IgD-negative memory B cell (primary cell): ENCODE data around the gene OAT. TPM values are rescaled to one million over a fixed set of nuclear protein-coding genes. Genes with fewer than 3 reads are reported as not detected.

Experiments used
- H3K27ac Mint-ChIP-seq, 3 donors: one replicate each; pipeline ENCODE4 v1.8.0; 2020 to 2022; ENCODE audit warnings: mild to moderate bottlenecking in 3 of 3, mixed read lengths in 3 of 3, moderate library complexity in 1 of 3
- H3K27me3 Mint-ChIP-seq: one replicate; pipeline ENCODE4 v1.8.0; 2021; ENCODE audit warnings: mixed read lengths
- H3K36me3 Mint-ChIP-seq: one replicate; pipeline ENCODE4 v1.8.0; 2020; ENCODE audit warnings: mild to moderate bottlenecking, mixed read lengths
- H3K4me1 Mint-ChIP-seq, 3 donors: one replicate each; pipeline ENCODE4 v1.8.0; 2020 to 2022; ENCODE audit warnings: mixed read lengths in 3 of 3, mild to moderate bottlenecking in 1 of 3
- H3K4me3 Mint-ChIP-seq, 4 donors: one replicate each; pipeline ENCODE4 v1.8.0; 2020 to 2022; ENCODE audit warnings: mild to moderate bottlenecking in 4 of 4, mixed read lengths in 4 of 4, moderate library complexity in 3 of 4
- H3K9me3 Mint-ChIP-seq, 3 donors: one replicate each; pipeline ENCODE4 v1.8.0; 2020 to 2021; ENCODE audit warnings: mixed read lengths in 3 of 3, mild to moderate bottlenecking in 1 of 3
- polyA plus RNA-seq: library from polyadenylated mRNA; unstranded; fragments of 300-500 nt; fragmentation: Illumina TruSeq; gene quantifications from one replicate; pipeline ENCODE4 v1.2.3, GENCODE V29; 2021

Gene OAT
- polyA plus RNA-seq, result 46.4 TPM

- peaks cover 7 to 15% (median 8%) of the 10 kb centered on the region in 3 donors for H3K4me1 Mint-ChIP-seq
- no peaks in the 10 kb centered on the region for H3K36me3 Mint-ChIP-seq
- H3K27me3 Mint-ChIP-seq, result peaks cover 12% of the 10 kb centered on the region
- H3K9me3 Mint-ChIP-seq, result no peaks in the 10 kb centered on the region
- peak within 1 kb of the TSS; percentile 83 to 94 (median 93) for H3K4me3 Mint-ChIP-seq
- peak within 1 kb of the TSS; percentile 53 to 92 (median 90) for H3K27ac Mint-ChIP-seq
Measured at GRCh38 chr10:124418726-124419501, at the start of gene OAT. OAT (minus strand) TSS chr10:124418923; CDS start chr10:124412171, 6,752 bp downstream.

GRCh38 chr10:124467165-124467564 lies 48.4 kb upstream of the OAT start:
- no peak overlapping the region for H3K27ac Mint-ChIP-seq

GRCh38 chr10:124465777-124466488 lies 47.2 kb upstream of the OAT start:
- H3K9me3 Mint-ChIP-seq, result no peaks in the 10 kb centered on the region
- H3K36me3 Mint-ChIP-seq, result peaks cover 8% of the 10 kb centered on the region
- peak overlapping the region; percentile 63 to 84 (median 78) for H3K4me3 Mint-ChIP-seq
- H3K27me3 Mint-ChIP-seq, result no peaks in the 10 kb centered on the region
- peaks cover 23 to 30% (median 25%) of the 10 kb centered on the region in 3 donors for H3K4me1 Mint-ChIP-seq
- peak overlapping the region; percentile 85 to 94 (median 92) for H3K27ac Mint-ChIP-seq

More at GRCh38 chr10:124467165-124467564, 48.4 kb upstream of the OAT start:
- Mint-ChIP-seq H3K27me3 (no peaks in the 10 kb centered on the region), H3K4me3 (no peak overlapping the region), H3K9me3 (no peaks in the 10 kb centered on the region), H3K4me1 (peaks cover 22 to 27% (median 23%) of the 10 kb centered on the region in 3 donors), H3K36me3 (peaks cover 6% of the 10 kb centered on the region)

GRCh38 chr10:124465003-124465776 lies 46.5 kb upstream of the OAT start:
- Mint-ChIP-seq H3K27ac (peak overlapping the region; percentile 85 to 94 (median 92)), H3K4me1 (peaks cover 25 to 30% (median 26%) of the 10 kb centered on the region in 3 donors), H3K36me3 (peaks cover 8% of the 10 kb centered on the region), H3K27me3 (no peaks in the 10 kb centered on the region), H3K4me3 (peak overlapping the region; percentile 63 to 84 (median 78)), H3K9me3 (no peaks in the 10 kb centered on the region)

- Mint-ChIP-seq H3K4me1 (peaks cover 22 to 28% (median 26%) of the 10 kb centered on the region in 3 donors), H3K27ac (peak overlapping the region; percentile 85 to 94 (median 92)), H3K4me3 (peak overlapping the region in 3 of 4 donors; percentile 55 to 84 (median 82)), H3K27me3 (peaks cover 1% of the 10 kb centered on the region), H3K36me3 (peaks cover 5% of the 10 kb centered on the region), H3K9me3 (no peaks in the 10 kb centered on the region)
Measured at GRCh38 chr10:124464028-124464965, 45.6 kb upstream of the OAT start.

- peak overlapping the region; percentile 47 to 93 (median 92) for H3K4me3 Mint-ChIP-seq
- H3K27me3 Mint-ChIP-seq, result peaks cover 3% of the 10 kb centered on the region
- peaks cover 22 to 28% (median 26%) of the 10 kb centered on the region in 3 donors for H3K4me1 Mint-ChIP-seq
- peaks cover 3% of the 10 kb centered on the region for H3K36me3 Mint-ChIP-seq
- no peaks in the 10 kb centered on the region for H3K9me3 Mint-ChIP-seq
- peak overlapping the region in 2 of 3 donors; percentile 80 to 85 for H3K27ac Mint-ChIP-seq
Measured at GRCh38 chr10:124462348-124462695, 43.6 kb upstream of the OAT start.

- H3K4me1 Mint-ChIP-seq, result peaks cover 21 to 28% (median 26%) of the 10 kb centered on the region in 3 donors
- H3K36me3 Mint-ChIP-seq, result peaks cover 3% of the 10 kb centered on the region
- peaks cover 3% of the 10 kb centered on the region for H3K27me3 Mint-ChIP-seq
- H3K27ac Mint-ChIP-seq, result peak within 1 kb of the TSS; percentile 80 to 96 (median 88)
- H3K9me3 Mint-ChIP-seq, result no peaks in the 10 kb centered on the region
- H3K4me3 Mint-ChIP-seq, result peak within 1 kb of the TSS; percentile 69 to 99 (median 93)
Measured at GRCh38 chr10:124461642-124462347, 43.1 kb upstream of the OAT start, which contains the start of gene LHPP. LHPP (plus strand) TSS chr10:124461823; CDS start chr10:124461863, 40 bp downstream.

- H3K4me1 Mint-ChIP-seq, result peaks cover 10 to 18% (median 14%) of the 10 kb centered on the region in 3 donors
- peaks cover 15% of the 10 kb centered on the region for H3K27me3 Mint-ChIP-seq
- peak overlapping the region in 3 of 4 donors; percentile 8 to 69 (median 12) for H3K4me3 Mint-ChIP-seq
- no peak overlapping the region for H3K27ac Mint-ChIP-seq
- H3K36me3 Mint-ChIP-seq, result peaks cover 1% of the 10 kb centered on the region
- H3K9me3 Mint-ChIP-seq, result no peaks in the 10 kb centered on the region
Measured at GRCh38 chr10:124460144-124460543, 41.4 kb upstream of the OAT start.

GRCh38 chr10:124459395-124459794 lies 40.7 kb upstream of the OAT start:
- Mint-ChIP-seq H3K27me3 (peaks cover 20% of the 10 kb centered on the region), H3K9me3 (no peaks in the 10 kb centered on the region), H3K27ac (no peak overlapping the region), H3K4me1 (peaks cover 6 to 10% (median 6%) of the 10 kb centered on the region in 3 donors), H3K36me3 (peaks cover 1% of the 10 kb centered on the region), H3K4me3 (no peak overlapping the region)

- Mint-ChIP-seq H3K27me3 (peaks cover 20% of the 10 kb centered on the region), H3K27ac (no peak overlapping the region), H3K36me3 (peaks cover 1% of the 10 kb centered on the region), H3K9me3 (no peaks in the 10 kb centered on the region), H3K4me3 (peak overlapping the region in 1 of 4 donors; percentile 27), H3K4me1 (peaks cover 3 to 6% (median 5%) of the 10 kb centered on the region in 3 donors)
Measured at GRCh38 chr10:124458889-124459288, 40.2 kb upstream of the OAT start.

- Mint-ChIP-seq H3K36me3 (peaks cover 1% of the 10 kb centered on the region), H3K27ac (no peak overlapping the region), H3K27me3 (peaks cover 21% of the 10 kb centered on the region), H3K4me3 (peak overlapping the region in 1 of 4 donors; percentile 27), H3K4me1 (peaks cover 3 to 6% (median 5%) of the 10 kb centered on the region in 3 donors), H3K9me3 (no peaks in the 10 kb centered on the region)
Measured at GRCh38 chr10:124458473-124458872, 39.8 kb upstream of the OAT start.

- Mint-ChIP-seq H3K27ac (no peak overlapping the region), H3K4me1 (peaks cover 0 to 8% (median 2%) of the 10 kb centered on the region in 3 donors), H3K27me3 (peaks cover 46% of the 10 kb centered on the region), H3K9me3 (no peaks in the 10 kb centered on the region), H3K36me3 (no peaks in the 10 kb centered on the region), H3K4me3 (peak overlapping the region in 1 of 4 donors; percentile 73)
Measured at GRCh38 chr10:124455441-124455840, 36.7 kb upstream of the OAT start.

GRCh38 chr10:124453960-124454610 lies 35.4 kb upstream of the OAT start:
- Mint-ChIP-seq H3K9me3 (no peaks in the 10 kb centered on the region), H3K4me3 (peak overlapping the region in 1 of 4 donors; percentile 42), H3K27ac (no peak overlapping the region), H3K4me1 (peaks cover 4 to 11% (median 8%) of the 10 kb centered on the region in 3 donors), H3K36me3 (no peaks in the 10 kb centered on the region), H3K27me3 (peaks cover 54% of the 10 kb centered on the region)
